ENCODE data around the gene NUP153.

GRCh38 chr6:17601386-17601703 lies 105.4 kb downstream of the NUP153 start:
- TF ChIP-seq CTCF (conservative IDR thresholded peaks at IDR 0.05; ENCODE audit: low read length) = no peak
- TF ChIP-seq EZH2phosphoT487 (IDR thresholded peaks at IDR 0.05; ENCODE audit: borderline replicate concordance) = no peak
